ENCODE results near the gene SORCS3. TPM values are rescaled to one million over a fixed set of nuclear protein-coding genes. Genes with fewer than 3 reads are reported as not detected.

The SORCS3 gene
- total RNA-seq, 2 donors from 2014 or later: 4.3 TPM; not detected in 1

GRCh38 chr10:104784452-104784851, 143.4 kb downstream of the SORCS3 start:
- no peaks in the 10 kb centered on the region for H3K9me3 ChIP-seq
- TF ChIP-seq POLR2A (IDR thresholded peaks at IDR 0.05) (no peak), POLR2AphosphoS5 (IDR thresholded peaks at IDR 0.05) (no peak), CTCF (IDR thresholded peaks at IDR 0.05) (no peak)
- no peaks in the 10 kb centered on the region for H3K4me1 ChIP-seq (replicated peaks)
- no peak overlapping the region for H3K4me3 ChIP-seq
- no peaks in the 10 kb centered on the region for H3K36me3 ChIP-seq
- H3K27ac ChIP-seq: no peak overlapping the region
- WGBS: 63% methylated on average over 2 of the region's 2 CpGs
- DNase-seq (ENCODE audit: low spot score): no peak
- intact Hi-C loops (cut with DNase I): no loop called here
- no peaks in the 10 kb centered on the region for H3K27me3 ChIP-seq (replicated peaks; ENCODE audit: insufficient read depth)

GRCh38 chr10:104791471-104791870, 150.4 kb downstream of the SORCS3 start:
- no peak for TF ChIP-seq CTCF (IDR thresholded peaks at IDR 0.05)
- no peak for TF ChIP-seq POLR2AphosphoS5 (IDR thresholded peaks at IDR 0.05)
- no peak for TF ChIP-seq POLR2A (IDR thresholded peaks at IDR 0.05)
- no peak overlapping the region for H3K4me3 ChIP-seq
- DNase-seq (ENCODE audit: low spot score): no peak
- 85% methylated on average over 2 of the region's 2 CpGs for WGBS
- no peaks in the 10 kb centered on the region for H3K4me1 ChIP-seq (replicated peaks)
- intact Hi-C loops (cut with DNase I): no loop called here
- H3K27me3 ChIP-seq (replicated peaks; ENCODE audit: insufficient read depth): no peaks in the 10 kb centered on the region
- no peaks in the 10 kb centered on the region for H3K36me3 ChIP-seq
- H3K9me3 ChIP-seq: no peaks in the 10 kb centered on the region
- H3K27ac ChIP-seq: no peak overlapping the region

- H3K4me3 ChIP-seq: no peak overlapping the region
Measured at GRCh38 chr10:104795411-104795810, 154.3 kb downstream of the SORCS3 start.

GRCh38 chr10:104796823-104797222, 155.7 kb downstream of the SORCS3 start:
- TF ChIP-seq CTCF (IDR thresholded peaks at IDR 0.05) (no peak), POLR2AphosphoS5 (IDR thresholded peaks at IDR 0.05) (no peak), POLR2A (IDR thresholded peaks at IDR 0.05) (no peak)
- intact Hi-C loops (cut with DNase I): no loop called here
- H3K4me3 ChIP-seq: no peak overlapping the region
- no peaks in the 10 kb centered on the region for H3K27me3 ChIP-seq (replicated peaks; ENCODE audit: insufficient read depth)
- DNase-seq (ENCODE audit: low spot score): no peak
- 46% methylated on average over 2 of the region's 2 CpGs for WGBS
- H3K9me3 ChIP-seq: no peaks in the 10 kb centered on the region
- H3K4me1 ChIP-seq (replicated peaks): no peaks in the 10 kb centered on the region
- H3K27ac ChIP-seq: no peak overlapping the region
- H3K36me3 ChIP-seq: no peaks in the 10 kb centered on the region

More at GRCh38 chr10:104795411-104795810, 154.3 kb downstream of the SORCS3 start:
- Histone ChIP-seq H3K27ac (no peak overlapping the region), H3K4me1 (replicated peaks) (no peaks in the 10 kb centered on the region), H3K9me3 (no peaks in the 10 kb centered on the region), H3K36me3 (no peaks in the 10 kb centered on the region), H3K27me3 (replicated peaks; ENCODE audit: insufficient read depth) (no peaks in the 10 kb centered on the region)
- TF ChIP-seq POLR2A (IDR thresholded peaks at IDR 0.05): no peak
- TF ChIP-seq POLR2AphosphoS5 (IDR thresholded peaks at IDR 0.05): no peak
- no peak for TF ChIP-seq CTCF (IDR thresholded peaks at IDR 0.05)
- intact Hi-C loops (cut with DNase I): no loop called here
- 93% methylated on average over 3 of the region's 3 CpGs for whole genome bisulfite sequencing
- DNase-seq (ENCODE audit: low spot score): no peak

GRCh38 chr10:104802941-104803340, 161.9 kb downstream of the SORCS3 start:
- TF ChIP-seq CTCF (IDR thresholded peaks at IDR 0.05): no peak
- TF ChIP-seq POLR2A (IDR thresholded peaks at IDR 0.05): no peak
- TF ChIP-seq POLR2AphosphoS5 (IDR thresholded peaks at IDR 0.05): no peak
- H3K4me1 ChIP-seq (replicated peaks): no peaks in the 10 kb centered on the region
- DNase-seq (ENCODE audit: low spot score): no peak
- WGBS: 100% methylated on average over 1 of the region's 1 CpG
- H3K27ac ChIP-seq: no peak overlapping the region
- intact Hi-C loops (cut with DNase I): no loop called here
- no peak overlapping the region for H3K4me3 ChIP-seq
- no peaks in the 10 kb centered on the region for H3K36me3 ChIP-seq
- no peaks in the 10 kb centered on the region for H3K27me3 ChIP-seq (replicated peaks; ENCODE audit: insufficient read depth)
- no peaks in the 10 kb centered on the region for H3K9me3 ChIP-seq
